ENCODE measurements around the gene C1orf21.

The C1orf21 gene

DNA sequence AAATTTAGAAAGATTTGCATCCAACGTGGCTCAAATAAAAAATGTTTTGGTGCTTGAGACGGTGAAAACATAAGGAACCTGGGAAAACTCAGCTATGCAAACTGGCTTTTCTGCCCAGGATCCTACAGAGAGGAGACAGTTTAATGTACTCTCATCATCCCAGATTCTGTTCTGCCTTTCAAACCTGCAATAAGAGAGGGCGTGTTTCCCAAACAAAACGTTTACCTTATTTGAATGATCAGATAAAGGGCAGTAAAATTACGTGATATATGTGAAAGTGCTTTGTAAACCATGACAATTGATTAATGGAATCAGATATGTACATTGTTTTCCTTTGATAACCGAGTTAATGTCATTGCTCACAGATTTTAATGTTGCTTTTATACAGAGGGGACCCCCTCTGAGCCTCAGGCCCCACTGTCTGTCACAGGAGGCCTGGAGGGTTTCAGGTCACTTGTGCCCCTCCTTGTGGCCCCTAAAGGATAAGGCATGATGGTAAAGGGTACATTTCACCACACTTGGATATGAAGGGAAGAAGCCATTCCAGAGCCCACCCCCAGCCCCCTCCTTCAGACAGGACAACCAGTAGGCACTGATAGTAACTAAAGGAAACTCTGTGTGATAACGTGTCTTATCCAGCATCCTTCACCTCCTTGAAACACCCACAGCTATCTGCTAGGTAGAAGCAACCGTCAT lies 210.3 kb downstream of the C1orf21 start:
- H3K4me3 ChIP-seq (ENCODE audit: control insufficient read depth, low read depth, low read length) = no peak overlapping the region
- TF ChIP-seq, protein P1, sequence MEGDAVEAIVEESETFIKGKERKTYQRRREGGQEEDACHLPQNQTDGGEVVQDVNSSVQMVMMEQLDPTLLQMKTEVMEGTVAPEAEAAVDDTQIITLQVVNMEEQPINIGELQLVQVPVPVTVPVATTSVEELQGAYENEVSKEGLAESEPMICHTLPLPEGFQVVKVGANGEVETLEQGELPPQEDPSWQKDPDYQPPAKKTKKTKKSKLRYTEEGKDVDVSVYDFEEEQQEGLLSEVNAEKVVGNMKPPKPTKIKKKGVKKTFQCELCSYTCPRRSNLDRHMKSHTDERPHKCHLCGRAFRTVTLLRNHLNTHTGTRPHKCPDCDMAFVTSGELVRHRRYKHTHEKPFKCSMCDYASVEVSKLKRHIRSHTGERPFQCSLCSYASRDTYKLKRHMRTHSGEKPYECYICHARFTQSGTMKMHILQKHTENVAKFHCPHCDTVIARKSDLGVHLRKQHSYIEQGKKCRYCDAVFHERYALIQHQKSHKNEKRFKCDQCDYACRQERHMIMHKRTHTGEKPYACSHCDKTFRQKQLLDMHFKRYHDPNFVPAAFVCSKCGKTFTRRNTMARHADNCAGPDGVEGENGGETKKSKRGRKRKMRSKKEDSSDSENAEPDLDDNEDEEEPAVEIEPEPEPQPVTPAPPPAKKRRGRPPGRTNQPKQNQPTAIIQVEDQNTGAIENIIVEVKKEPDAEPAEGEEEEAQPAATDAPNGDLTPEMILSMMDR (IDR thresholded peaks at IDR 0.05; ENCODE audit: control insufficient read depth, insufficient read depth, low read depth, low read length, missing control alignments) = no peak
- DNase-seq (ENCODE audit: low read depth) = no peak

DNA sequence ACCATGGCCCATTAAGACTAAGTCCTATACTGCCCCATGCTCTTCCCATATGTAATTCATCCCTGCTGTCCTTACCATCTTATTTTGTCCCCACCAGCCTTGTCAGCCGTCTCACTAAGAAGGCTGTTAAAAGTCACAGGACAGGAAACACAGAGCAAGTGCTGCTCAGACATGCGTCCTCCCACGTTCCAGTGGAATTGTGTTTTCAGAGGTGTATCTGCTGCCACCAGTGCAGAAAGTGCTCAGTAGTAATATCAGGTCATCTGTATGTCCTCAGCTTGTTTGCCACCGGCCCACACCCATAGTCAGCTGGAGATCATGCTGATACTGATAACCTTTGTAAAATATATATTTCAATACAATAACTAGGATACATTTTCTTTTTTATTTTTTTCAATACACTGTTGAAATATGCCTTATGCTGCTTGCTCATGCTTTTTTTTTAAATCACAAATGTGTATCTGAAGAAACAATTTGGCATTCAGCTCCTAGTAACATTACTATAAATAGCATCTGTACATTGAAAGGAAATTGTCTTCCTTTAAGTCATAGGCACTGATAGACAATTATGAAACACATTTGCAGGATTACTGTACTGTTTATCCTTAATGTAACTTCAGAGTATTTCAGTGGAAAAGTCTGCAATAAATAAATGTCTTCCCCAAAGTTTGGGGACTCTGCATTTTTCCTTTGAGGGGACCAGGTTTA lies 211.0 kb downstream of the C1orf21 start:
- TF ChIP-seq, protein P1 (IDR thresholded peaks at IDR 0.05; ENCODE audit: control insufficient read depth, insufficient read depth, low read depth, low read length, missing control alignments) = no peak
- H3K4me3 ChIP-seq (ENCODE audit: control insufficient read depth, low read depth, low read length) = no peak overlapping the region
- no peak for DNase-seq (ENCODE audit: low read depth)

DNA sequence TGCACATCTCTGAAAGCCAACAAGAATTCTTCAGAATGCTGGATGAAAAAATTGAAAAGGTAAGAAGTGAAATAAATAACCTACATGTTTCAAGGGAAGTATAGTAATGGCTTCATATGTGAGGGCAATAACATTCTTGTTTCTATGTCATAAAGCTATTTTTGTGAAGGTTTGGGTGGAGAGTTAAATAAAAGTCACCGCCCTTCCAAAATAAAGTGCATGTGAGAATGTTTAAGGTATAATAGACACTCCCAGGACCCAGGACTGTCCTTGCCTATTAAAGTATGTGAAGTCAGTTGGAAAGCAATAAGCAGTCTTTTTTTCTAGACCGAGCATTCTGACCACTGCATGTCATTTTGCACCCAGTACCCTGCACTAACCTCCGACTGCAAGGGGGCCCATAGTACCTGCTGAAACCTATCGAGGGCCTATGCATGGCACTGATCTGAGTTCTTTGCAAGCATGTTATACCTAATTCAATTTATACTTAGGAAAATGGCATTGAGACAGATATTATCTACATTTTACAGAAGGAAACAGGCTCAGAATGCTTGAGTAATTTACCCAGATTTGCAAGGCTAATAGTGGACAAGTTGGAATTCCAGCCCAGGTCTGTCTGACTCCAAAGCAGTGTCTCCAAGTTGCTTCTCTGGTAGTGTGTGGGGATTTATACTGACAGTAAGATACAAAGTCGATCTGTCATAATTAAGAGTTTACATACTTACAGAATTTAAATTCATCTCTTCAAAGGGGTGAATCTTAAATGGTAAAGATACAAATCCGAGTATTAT lies 211.8 kb downstream of the C1orf21 start:
- DNase-seq (ENCODE audit: low read depth) = no peak
- no peak overlapping the region for H3K4me3 ChIP-seq (ENCODE audit: control insufficient read depth, low read depth, low read length)
- TF ChIP-seq, protein P1 (IDR thresholded peaks at IDR 0.05; ENCODE audit: control insufficient read depth, insufficient read depth, low read depth, low read length, missing control alignments) = no peak

DNA sequence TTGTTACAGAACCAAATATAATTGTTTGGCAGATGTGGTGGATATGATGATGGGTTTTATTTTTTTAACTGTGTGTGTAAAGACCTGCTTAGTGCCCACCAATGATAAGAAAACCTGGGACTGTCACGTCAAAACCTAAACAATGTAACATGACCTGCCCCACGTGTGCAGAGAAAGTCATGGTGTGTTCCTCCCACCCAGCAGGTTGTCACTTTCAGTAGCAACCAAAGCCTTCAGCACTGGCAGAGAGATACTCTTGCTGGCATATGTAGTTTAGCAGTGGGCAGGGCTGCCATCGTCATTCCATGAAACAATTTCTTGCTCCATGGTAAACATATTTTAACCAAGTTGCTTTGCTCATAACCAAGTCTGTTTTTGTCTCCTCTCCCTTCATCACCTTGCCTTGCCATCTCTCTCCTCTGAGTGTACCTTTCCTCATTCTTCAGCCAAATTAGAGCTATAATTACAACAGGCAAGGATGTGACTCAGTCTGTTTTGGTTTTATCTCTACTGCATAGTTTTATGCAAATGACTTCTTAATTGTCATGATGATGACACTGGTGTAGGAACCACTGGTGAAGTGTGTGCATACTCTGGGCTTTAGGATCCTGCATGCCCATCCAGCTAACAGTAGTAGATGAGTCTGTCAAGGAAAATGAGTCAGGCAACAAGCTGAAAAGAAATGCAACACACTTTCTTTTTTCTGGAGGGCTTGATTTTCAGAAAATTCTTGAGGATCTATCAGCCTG lies 217.5 kb downstream of the C1orf21 start:
- no peak for DNase-seq (ENCODE audit: low read depth)
- no peak overlapping the region for H3K4me3 ChIP-seq (ENCODE audit: control insufficient read depth, low read depth, low read length)
- TF ChIP-seq, protein P1 (IDR thresholded peaks at IDR 0.05; ENCODE audit: control insufficient read depth, insufficient read depth, low read depth, low read length, missing control alignments) = no peak

DNA sequence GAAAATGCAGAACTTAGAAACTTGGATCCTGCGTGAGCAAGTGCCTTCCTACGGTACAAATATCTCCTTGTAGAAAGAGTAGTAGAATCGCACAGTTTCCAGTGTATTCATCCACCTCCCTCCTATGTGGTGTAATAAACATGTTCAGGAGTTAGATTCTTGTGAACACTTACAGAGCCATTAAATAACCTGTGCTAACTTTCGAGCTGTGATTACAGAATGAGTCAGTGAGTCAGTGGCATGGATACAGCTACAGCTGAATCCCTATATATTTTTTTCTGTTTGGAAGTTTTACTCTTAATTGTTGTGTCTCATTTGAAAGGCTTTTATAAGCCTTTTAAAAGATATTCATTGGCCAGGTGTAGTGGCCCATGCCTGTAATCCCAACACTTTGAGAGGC lies 219.1 kb downstream of the C1orf21 start:
- H3K4me3 ChIP-seq (ENCODE audit: control insufficient read depth, low read depth, low read length) = no peak overlapping the region
- no peak for DNase-seq (ENCODE audit: low read depth)
- TF ChIP-seq, protein P1 (IDR thresholded peaks at IDR 0.05; ENCODE audit: control insufficient read depth, insufficient read depth, low read depth, low read length, missing control alignments) = no peak

DNA sequence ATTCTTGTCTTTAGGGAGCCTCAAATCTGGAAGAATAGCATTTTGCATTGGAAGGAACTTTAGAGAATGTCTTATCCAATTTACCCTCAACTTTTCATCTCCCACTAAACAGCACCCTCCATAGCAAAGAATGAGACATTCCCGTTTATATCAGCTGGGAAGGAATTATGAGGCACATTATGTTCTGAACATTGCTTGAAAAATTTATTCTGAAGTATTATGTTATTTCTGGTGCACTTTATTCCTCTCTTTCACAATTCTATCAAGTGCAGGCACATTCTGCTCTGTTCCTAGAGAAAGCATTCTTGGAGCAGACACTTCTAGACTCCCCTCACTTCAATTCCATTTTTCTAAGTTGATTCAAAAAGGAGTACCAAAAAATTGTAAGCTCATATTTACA lies 220.0 kb downstream of the C1orf21 start:
- no peak overlapping the region for H3K4me3 ChIP-seq (ENCODE audit: control insufficient read depth, low read depth, low read length)
- TF ChIP-seq, protein P1 (IDR thresholded peaks at IDR 0.05; ENCODE audit: control insufficient read depth, insufficient read depth, low read depth, low read length, missing control alignments) = no peak
- no peak for DNase-seq (ENCODE audit: low read depth)
